ENCODE results near the gene STC2.

The STC2 gene

GRCh38 chr5:173278172-173278571 is 50.0 kb downstream of the STC2 start:
- no peak for DNase-seq (ENCODE audit: low read depth)
- H3K4me3 ChIP-seq (ENCODE audit: control insufficient read depth, low read depth, low read length) = no peak overlapping the region
- no peak for TF ChIP-seq CTCF (conservative IDR thresholded peaks at IDR 0.05; ENCODE audit: control insufficient read depth, insufficient read depth, low read depth, low read length)

- DNase-seq (ENCODE audit: low read depth) = no peak
- no peak overlapping the region for H3K4me3 ChIP-seq (ENCODE audit: control insufficient read depth, low read depth, low read length)
- TF ChIP-seq CTCF (conservative IDR thresholded peaks at IDR 0.05; ENCODE audit: control insufficient read depth, insufficient read depth, low read depth, low read length) = no peak
These were observed 53.4 kb downstream of the STC2 start for GRCh38 chr5:173274771-173275170.

- no peak overlapping the region for H3K4me3 ChIP-seq (ENCODE audit: control insufficient read depth, low read depth, low read length)
These were observed 56.8 kb downstream of the STC2 start for GRCh38 chr5:173271419-173271818.

GRCh38 chr5:173268750-173269432 is 59.3 kb downstream of the STC2 start:
- H3K4me3 ChIP-seq (ENCODE audit: control insufficient read depth, low read depth, low read length) = no peak overlapping the region
- no peak for TF ChIP-seq CTCF (conservative IDR thresholded peaks at IDR 0.05; ENCODE audit: control insufficient read depth, insufficient read depth, low read depth, low read length)
- no peak for DNase-seq (ENCODE audit: low read depth)

More at GRCh38 chr5:173271419-173271818, 56.8 kb downstream of the STC2 start:
- no peak for TF ChIP-seq CTCF (conservative IDR thresholded peaks at IDR 0.05; ENCODE audit: control insufficient read depth, insufficient read depth, low read depth, low read length)
- no peak for DNase-seq (ENCODE audit: low read depth)

- TF ChIP-seq CTCF (conservative IDR thresholded peaks at IDR 0.05; ENCODE audit: control insufficient read depth, insufficient read depth, low read depth, low read length) = no peak
- no peak overlapping the region for H3K4me3 ChIP-seq (ENCODE audit: control insufficient read depth, low read depth, low read length)
These were observed 62.8 kb downstream of the STC2 start for GRCh38 chr5:173265433-173265832.

More at GRCh38 chr5:173265433-173265832, 62.8 kb downstream of the STC2 start:
- DNase-seq (ENCODE audit: low read depth) = no peak

Data from fibroblast of mammary gland (primary cell).